Activated T-helper 17 cell treated with anti-CD3 and anti-CD28 coated beads, Interleukin-2, amount 50 U/mL, for 72 hours (primary cell): ENCODE results near the gene MAPKAPK3. TPM values are rescaled to one million over a fixed set of nuclear protein-coding genes. Genes with fewer than 3 reads are reported as not detected.
A peak's percentile ranks its signal among the peaks of the same experiment; 100 is the strongest.

Source experiments
- ATAC-seq: fragments of 150-1000 bp; cut with Tn5 transposase; replicated peaks from 2 replicates; pipeline ENCODE4 v1.10.0; 2021; ENCODE audit warnings: mild to moderate bottlenecking, moderate library complexity
- H3K27ac Mint-ChIP-seq: one replicate; pipeline ENCODE4 v1.8.0; 2022; ENCODE audit warnings: mixed read lengths
- H3K27me3 Mint-ChIP-seq: one replicate; pipeline ENCODE4 v1.8.0; 2022; ENCODE audit warnings: mixed read lengths
- H3K36me3 Mint-ChIP-seq: one replicate; pipeline ENCODE4 v1.8.0; 2022; ENCODE audit warnings: low read depth, mild to moderate bottlenecking, mixed read lengths
- H3K4me1 Mint-ChIP-seq: one replicate; pipeline ENCODE4 v1.8.0; 2022; ENCODE audit warnings: mixed read lengths
- H3K4me3 Mint-ChIP-seq: one replicate; pipeline ENCODE4 v1.8.0; 2022; ENCODE audit warnings: mild to moderate bottlenecking, mixed read lengths
- H3K9me3 Mint-ChIP-seq: one replicate; pipeline ENCODE4 v1.8.0; 2022; ENCODE audit warnings: mixed read lengths
- total RNA-seq, 2 donors: library from RNA; stranded (reverse); gene quantifications; one replicate each; pipeline ENCODE4 v1.2.3, GENCODE V29; 2022

MAPKAPK3 gene
- 100 to 1,000 TPM in 1 of 2 donors, 10 to 100 TPM in 1; 99.8 to 131 TPM for total RNA-seq

DNA sequence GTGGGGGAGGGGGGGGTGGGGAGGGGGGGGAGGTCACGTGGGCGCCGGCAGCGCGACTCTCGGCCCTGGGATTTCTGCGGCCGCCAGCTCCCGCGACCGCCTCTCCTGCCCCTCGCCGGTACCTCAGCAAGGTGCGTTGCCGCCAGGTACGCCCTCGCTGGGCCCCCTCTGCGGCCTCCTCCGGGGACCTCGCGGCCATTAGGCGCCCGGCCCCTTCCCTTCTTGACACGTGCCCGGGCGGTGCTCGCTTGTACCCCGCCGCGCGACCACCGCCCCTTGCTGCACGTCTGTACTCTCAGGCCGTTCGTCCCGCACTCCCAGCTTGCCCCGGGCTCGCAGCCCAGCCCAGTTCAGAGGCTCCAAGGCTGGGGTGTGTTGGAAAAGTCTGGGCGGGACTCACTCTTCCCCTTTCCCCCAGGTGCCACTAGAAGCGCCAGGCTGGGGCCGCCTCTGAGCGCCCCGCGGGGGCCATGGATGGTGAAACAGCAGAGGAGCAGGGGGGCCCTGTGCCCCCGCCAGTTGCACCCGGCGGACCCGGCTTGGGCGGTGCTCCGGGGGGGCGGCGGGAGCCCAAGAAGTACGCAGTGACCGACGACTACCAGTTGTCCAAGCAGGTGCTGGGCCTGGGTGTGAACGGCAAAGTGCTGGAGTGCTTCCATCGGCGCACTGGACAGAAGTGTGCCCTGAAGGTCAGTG is at the start of gene MAPKAPK3:
TSS of gene MAPKAPK3 (plus strand) at position 56 of the 696 bp plus-strand sequence. CDS start at position 471, 415 bp downstream.
- Mint-ChIP-seq H3K4me1 (peaks cover 45% of the 10 kb centered on the region), H3K9me3 (no peaks in the 10 kb centered on the region), H3K36me3 (peaks cover 81% of the 10 kb centered on the region), H3K27me3 (no peaks in the 10 kb centered on the region), H3K4me3 (peak within 1 kb of the TSS; percentile 97), H3K27ac (peak within 1 kb of the TSS; percentile 93)
- ATAC-seq: no peak

DNA sequence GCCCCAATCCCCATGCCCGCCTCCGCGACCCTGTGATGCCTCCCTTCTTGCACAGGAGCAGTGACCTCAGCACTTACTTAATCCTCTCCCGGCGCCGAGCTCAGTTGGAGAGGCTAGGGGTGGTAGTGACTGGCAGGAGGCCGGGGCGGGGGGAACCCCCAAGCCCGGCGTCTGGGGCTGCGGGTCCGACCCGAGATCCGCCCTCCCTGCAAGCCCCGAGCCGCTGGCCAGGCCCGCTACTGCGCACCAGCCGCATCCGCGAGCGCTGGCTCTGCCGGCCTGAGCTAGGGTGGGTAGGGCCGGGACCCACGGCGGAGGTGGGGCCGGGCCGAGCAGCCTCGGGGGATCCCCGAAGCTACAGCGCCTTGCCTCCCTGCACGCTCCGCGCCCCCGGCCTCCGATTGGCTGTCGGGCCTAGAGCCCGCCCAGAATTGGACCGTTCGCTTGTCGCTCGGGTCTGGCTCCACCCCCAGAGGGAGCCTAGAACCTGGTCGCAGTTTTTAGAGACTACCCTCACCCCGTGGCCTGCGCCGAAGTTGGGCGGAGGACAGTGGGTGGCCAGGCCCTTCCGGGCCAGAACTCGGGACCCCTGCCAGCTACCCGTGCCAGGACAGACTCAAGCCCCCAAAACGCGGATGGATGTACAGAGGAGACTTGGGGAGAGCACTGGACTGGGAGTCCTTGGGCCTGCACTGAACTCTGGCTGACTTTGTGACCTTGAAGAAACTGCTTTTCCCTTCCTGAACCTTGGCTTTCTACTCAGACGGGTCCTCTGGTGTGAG is 49.4 kb upstream of the MAPKAPK3 start, which contains the start of gene C3orf18:
TSS of gene C3orf18 (minus strand) at position 362 of the 782 bp plus-strand sequence. CDS start 2,048 bp downstream, outside the sequence.
- peak within 1 kb of the TSS; percentile 92 for H3K27ac Mint-ChIP-seq
- peak; percentile 83 for ATAC-seq
- H3K4me3 Mint-ChIP-seq: peak within 1 kb of the TSS; percentile 93
- peaks cover 27% of the 10 kb centered on the region for H3K4me1 Mint-ChIP-seq
- H3K9me3 Mint-ChIP-seq: no peaks in the 10 kb centered on the region
- H3K36me3 Mint-ChIP-seq: peaks cover 47% of the 10 kb centered on the region
- no peaks in the 10 kb centered on the region for H3K27me3 Mint-ChIP-seq

DNA sequence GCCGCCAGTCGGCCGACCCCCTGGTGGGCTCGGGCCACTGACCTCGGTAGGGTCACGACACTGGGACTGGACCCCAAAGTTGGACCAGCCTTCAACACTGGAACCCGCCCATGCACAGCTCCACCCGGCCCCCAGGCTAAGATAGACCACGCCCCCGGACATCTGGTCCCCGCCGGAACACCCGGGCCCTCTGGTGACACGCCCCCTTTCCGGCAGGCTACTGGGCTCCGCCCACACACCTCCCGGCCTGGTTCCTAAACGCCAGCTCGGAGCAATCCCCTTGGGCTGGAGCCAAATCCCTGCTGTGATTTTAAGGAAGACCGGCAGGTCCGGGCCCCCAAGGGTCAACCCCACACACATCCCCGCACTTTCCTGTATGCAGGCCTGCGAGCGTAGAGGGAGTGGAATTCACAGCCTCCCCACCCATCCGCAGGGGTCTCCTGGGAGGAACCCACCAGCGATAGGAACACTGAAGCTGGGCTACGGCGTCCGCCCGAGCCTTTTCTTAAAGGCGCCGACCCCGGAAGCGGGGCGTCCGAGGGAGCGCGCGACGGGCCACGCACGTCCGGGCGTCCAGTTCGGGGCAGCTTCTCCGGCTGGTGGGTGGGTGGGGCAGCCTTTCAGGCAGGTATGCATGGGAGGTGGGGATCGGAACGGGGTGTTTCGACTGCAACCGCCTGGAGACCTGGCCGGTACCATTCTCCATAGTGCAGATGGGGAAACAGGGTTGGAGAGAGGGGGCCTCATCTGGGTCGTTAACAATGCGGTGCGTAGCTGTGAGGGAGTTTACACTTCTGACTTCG is 47.8 kb upstream of the MAPKAPK3 start, which contains the start of gene HEMK1:
TSS of gene HEMK1 (plus strand) at position 576 of the 803 bp plus-strand sequence. CDS start 1,583 bp downstream, outside the sequence.
- peak within 1 kb of the TSS; percentile 94 for H3K27ac Mint-ChIP-seq
- H3K27me3 Mint-ChIP-seq: no peaks in the 10 kb centered on the region
- no peaks in the 10 kb centered on the region for H3K9me3 Mint-ChIP-seq
- peak; percentile 31 for ATAC-seq
- H3K4me1 Mint-ChIP-seq: peaks cover 35% of the 10 kb centered on the region
- H3K4me3 Mint-ChIP-seq: peak within 1 kb of the TSS; percentile 93
- H3K36me3 Mint-ChIP-seq: peaks cover 63% of the 10 kb centered on the region

DNA sequence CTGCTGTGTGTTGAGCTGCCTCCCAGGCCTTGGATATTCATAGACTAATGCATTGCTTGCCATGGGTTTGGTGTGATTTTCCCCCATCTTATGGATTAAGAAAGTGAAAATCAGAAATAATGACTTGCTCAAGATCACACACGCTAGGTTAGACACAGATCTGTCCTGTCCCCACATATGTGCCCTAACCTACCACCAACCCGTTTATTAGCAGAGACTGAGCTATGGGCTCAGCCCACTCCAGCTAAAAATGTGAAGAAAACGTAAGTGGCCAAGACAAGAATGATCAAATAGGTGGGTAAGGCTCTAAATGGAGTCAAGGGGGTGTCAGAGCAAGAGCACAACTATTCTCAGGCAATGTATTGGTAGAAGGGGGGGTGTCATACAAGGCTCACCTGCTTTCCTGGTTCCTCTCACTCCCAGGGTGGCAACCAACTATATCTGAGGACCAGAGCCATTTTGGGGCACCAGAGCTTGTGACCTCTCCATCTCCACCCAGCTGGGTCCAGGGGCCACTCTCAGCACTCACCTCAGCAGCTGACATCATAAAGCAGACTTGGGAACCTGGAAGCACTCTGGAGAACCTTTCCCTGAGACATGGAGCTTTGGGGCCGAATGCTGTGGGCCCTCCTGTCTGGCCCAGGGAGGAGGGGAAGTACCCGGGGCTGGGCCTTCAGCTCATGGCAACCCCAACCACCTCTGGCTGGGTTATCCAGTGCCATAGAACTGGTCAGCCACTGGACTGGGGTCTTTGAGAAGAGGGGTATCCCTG is 46.3 kb upstream of the MAPKAPK3 start:
- H3K27ac Mint-ChIP-seq: peak overlapping the region; percentile 94
- peaks cover 38% of the 10 kb centered on the region for H3K4me1 Mint-ChIP-seq
- H3K36me3 Mint-ChIP-seq: peaks cover 77% of the 10 kb centered on the region
- H3K4me3 Mint-ChIP-seq: peak overlapping the region; percentile 93
- no peaks in the 10 kb centered on the region for H3K27me3 Mint-ChIP-seq
- no peak for ATAC-seq
- H3K9me3 Mint-ChIP-seq: no peaks in the 10 kb centered on the region

DNA sequence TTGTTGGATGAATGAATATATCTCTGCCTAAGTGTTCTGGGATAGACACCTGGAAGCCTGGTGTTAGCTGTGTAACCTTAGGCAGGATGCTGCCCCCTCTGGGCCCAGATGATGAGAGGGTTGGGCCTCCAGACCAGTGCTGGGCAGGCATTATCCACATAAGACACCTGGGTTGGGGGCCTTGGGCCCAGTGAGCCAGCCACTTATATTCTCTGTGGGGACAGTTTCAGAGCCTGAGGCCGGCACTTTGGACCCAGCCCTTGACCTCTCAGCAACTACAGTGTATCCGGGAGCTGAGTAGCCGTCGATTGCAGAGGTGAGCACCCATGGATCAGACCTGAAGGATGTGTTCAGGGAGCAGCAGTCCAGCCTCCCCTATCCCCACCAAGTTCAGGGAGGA is 45.5 kb upstream of the MAPKAPK3 start:
- Mint-ChIP-seq H3K27me3 (no peaks in the 10 kb centered on the region), H3K4me3 (peak overlapping the region; percentile 93), H3K4me1 (peaks cover 37% of the 10 kb centered on the region), H3K36me3 (peaks cover 85% of the 10 kb centered on the region), H3K9me3 (no peaks in the 10 kb centered on the region), H3K27ac (peak overlapping the region; percentile 94)
- ATAC-seq: no peak

DNA sequence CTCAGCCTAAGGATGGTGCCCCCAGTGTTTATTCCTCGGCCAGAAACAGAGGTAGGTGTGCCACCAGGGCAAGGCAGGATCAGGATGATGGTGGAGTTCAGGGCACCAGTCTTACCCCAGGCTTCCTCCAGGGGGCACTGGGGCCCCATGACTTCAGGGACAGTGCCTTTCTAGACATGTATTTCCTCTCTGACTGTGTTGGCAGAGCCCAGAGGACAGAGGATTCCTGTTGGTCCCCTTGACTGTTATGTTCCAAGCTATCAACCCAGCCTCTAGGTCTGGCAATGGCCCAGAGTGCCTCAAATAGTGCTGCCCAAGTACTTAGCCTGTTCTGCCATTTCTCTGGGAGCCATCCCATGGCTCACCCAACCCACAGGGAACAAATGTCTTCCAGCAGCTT is 44.8 kb upstream of the MAPKAPK3 start:
- H3K36me3 Mint-ChIP-seq: peaks cover 90% of the 10 kb centered on the region
- H3K27me3 Mint-ChIP-seq: no peaks in the 10 kb centered on the region
- H3K9me3 Mint-ChIP-seq: no peaks in the 10 kb centered on the region

DNA sequence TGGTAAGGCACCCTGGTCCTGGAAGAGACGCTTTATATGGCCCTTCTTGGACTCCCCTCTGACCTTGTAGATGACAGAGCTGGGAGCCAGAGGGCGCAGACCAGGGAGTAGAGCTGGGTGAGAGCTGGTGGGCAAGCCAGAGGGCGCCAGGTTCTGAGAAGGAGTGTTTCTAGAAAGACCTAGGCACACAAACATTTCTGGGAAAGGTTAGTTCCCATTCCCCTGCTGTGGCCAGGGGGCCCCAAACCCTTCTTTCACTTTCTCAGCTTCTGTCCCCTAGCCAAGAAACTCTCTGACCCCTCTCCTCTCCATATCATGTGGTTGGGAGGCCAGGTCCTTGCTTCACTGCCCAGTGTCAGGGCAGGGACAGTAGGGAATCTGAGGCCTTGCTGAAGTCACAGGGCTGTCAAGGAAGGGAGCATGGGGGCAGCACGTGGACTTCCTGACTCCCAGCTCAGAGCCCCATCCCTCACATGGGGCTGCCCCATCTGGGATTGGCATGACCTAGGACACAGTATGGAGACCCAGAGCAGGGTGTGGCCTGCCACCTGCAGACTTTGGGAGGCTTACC is 44.1 kb upstream of the MAPKAPK3 start:
- peaks cover 93% of the 10 kb centered on the region for H3K36me3 Mint-ChIP-seq

More for the DNA sequence above, 44.8 kb upstream of the MAPKAPK3 start:
- peak overlapping the region; percentile 93 for H3K4me3 Mint-ChIP-seq
- H3K27ac Mint-ChIP-seq: peak overlapping the region; percentile 94
- H3K4me1 Mint-ChIP-seq: peaks cover 36% of the 10 kb centered on the region
- ATAC-seq: peak; percentile 21

DNA sequence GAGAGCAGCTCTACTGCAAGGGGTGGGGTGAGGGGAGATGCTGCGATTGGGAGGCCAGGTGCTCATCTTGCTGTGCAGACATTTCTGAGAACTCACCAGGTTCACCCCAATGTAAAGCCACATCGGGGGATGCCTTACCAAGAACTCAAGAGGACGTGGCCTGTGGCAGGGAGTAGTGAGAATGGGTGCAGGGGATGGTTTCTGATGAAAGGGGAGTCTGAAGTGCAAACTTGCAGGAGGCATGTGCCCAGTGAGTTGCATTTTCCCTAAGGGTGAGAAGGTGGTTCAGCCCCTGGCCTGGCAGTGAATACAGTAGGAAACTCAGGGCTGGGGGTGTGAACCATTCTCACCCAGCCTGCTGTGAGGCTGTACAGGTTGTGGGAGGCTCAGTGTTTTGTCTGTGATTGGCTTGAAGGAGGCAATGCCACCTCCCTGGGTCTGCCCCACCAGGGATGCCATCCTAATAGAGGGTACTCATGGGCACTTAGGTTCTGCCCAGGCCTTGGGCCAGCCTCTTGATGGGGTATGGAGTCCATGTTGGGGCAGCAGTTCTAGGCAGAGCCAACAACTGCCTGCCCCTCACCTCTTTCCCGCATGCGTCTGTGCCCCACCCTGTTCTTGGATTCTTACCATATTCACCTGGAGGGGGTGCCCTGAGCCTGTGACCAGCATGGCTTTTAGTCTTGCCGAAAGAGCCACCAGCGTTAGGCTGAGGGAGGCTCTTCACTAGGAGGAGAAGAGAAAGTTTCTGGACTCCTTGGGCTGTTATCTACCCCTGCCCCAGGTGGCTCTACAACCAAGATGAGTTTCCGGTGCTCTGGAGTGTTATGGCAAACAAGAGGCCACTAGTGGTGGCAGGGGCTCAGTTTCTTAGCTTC is 43.1 kb upstream of the MAPKAPK3 start:
- peak; percentile 51 for ATAC-seq
- H3K36me3 Mint-ChIP-seq: peaks cover 96% of the 10 kb centered on the region
- peak overlapping the region; percentile 93 for H3K4me3 Mint-ChIP-seq
- H3K4me1 Mint-ChIP-seq: peaks cover 34% of the 10 kb centered on the region
- H3K27me3 Mint-ChIP-seq: no peaks in the 10 kb centered on the region
- H3K27ac Mint-ChIP-seq: peak overlapping the region; percentile 94
- H3K9me3 Mint-ChIP-seq: no peaks in the 10 kb centered on the region

More for the DNA sequence above, 44.1 kb upstream of the MAPKAPK3 start:
- Mint-ChIP-seq H3K4me1 (peaks cover 33% of the 10 kb centered on the region), H3K4me3 (peak overlapping the region; percentile 93), H3K27ac (peak overlapping the region; percentile 94), H3K9me3 (no peaks in the 10 kb centered on the region), H3K27me3 (no peaks in the 10 kb centered on the region)
- ATAC-seq: peak; percentile 31

DNA sequence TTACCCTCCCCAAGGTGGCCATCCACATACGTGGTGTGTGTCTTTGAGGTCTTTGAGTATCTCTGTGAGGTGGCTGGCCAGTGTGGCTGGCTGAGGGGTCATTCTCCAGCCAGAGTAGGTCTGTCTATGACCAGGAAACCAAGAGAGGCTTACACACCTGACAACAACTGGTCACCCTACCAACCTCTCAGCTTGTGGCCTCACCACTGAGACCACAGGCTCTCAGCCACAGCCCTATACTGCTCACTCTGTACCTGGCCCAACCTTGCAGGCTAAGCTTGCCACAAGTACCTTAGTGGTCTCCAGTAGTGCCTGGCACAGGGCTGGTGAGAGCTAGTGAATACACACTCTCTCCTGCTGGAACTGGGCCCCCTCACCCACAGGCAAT is 42.5 kb upstream of the MAPKAPK3 start:
- peaks cover 96% of the 10 kb centered on the region for H3K36me3 Mint-ChIP-seq
- H3K4me1 Mint-ChIP-seq: peaks cover 38% of the 10 kb centered on the region
- ATAC-seq: peak; percentile 20
- no peaks in the 10 kb centered on the region for H3K27me3 Mint-ChIP-seq
- peak overlapping the region; percentile 94 for H3K27ac Mint-ChIP-seq
- H3K4me3 Mint-ChIP-seq: peak overlapping the region; percentile 93
- no peaks in the 10 kb centered on the region for H3K9me3 Mint-ChIP-seq

DNA sequence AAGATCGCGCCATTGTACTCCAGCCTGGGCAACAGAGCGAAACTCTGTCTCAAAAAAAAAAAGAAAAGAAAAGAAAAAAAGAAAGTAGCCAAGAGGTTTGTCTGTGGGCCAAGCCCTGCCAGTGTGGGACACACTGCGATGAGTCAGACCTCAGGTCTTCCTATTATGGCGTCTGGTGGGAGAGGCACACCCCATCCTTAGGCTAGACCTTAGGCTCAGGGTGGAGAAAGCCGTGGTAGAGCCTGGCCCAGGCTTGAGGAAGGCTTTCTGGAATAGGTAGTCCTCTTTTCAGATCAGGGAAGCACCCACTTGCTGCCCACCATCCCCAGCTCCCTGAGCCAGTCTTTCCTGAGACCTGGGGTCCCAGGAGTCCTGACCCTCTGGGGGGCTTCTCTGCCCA is 41.6 kb upstream of the MAPKAPK3 start:
- peak overlapping the region; percentile 93 for H3K4me3 Mint-ChIP-seq
- no peaks in the 10 kb centered on the region for H3K9me3 Mint-ChIP-seq
- no peak for ATAC-seq
- H3K27me3 Mint-ChIP-seq: no peaks in the 10 kb centered on the region
- H3K36me3 Mint-ChIP-seq: peaks cover 96% of the 10 kb centered on the region
- peaks cover 37% of the 10 kb centered on the region for H3K4me1 Mint-ChIP-seq
- H3K27ac Mint-ChIP-seq: peak overlapping the region; percentile 94

DNA sequence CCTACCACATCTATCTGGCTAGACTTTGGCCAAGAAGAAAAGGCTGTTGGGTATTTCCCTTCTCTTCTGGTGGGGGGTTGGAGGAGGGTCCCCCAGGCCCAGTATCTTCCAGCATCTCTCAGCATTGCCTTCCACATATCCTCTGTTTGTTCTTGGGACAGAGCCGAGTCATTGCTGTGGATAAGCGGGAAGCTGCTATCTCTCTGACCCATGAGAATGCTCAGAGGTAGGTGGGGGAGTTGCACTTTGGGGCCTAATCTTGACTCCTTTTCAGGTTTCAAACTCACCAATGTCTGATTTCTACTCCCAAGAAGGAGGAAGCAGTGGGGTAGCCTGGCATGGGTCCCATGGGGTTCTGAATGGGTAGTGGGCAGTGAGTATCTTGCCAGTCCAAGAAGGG is 39.6 kb upstream of the MAPKAPK3 start:
- Mint-ChIP-seq H3K4me1 (peaks cover 25% of the 10 kb centered on the region), H3K4me3 (no peak overlapping the region), H3K27me3 (no peaks in the 10 kb centered on the region), H3K36me3 (peaks cover 96% of the 10 kb centered on the region), H3K9me3 (no peaks in the 10 kb centered on the region), H3K27ac (no peak overlapping the region)
- ATAC-seq: no peak

DNA sequence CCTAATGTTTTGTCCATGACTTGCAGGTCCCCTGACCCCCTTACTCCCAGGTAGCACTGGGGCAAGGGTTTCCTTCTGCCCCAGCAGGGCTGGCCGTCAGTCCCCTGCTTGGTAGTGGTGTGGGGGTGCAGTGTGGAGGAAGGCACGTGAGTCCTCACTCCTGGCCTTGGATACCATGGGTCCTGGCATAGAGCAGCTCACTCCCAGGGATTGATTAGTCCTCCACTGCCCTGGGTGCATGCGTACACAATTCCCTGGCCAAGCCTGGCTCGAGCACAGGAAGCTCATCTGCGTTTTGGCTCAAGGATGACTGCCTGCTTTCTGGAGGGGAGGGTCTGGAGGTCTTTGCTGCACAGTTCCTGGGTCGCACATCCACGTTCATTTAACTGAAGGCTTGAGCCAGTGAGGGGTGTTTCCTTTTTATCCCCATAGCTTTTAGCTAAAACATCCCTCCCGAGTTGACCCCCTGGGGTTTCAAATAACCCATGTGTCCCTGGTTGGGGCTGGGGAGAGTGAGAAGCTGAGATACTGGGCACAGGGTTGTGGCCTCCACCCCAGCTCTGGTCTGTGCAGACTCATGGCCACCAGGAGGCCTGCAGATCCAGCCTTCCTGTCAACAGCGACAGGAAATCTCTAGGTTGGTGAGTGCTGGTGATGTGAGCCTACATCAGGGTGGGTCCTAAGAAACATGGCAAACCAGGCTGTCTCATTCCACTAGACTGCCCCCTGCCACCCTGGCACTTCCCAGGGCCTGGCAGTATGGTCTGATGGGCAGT is 36.1 kb upstream of the MAPKAPK3 start:
- Mint-ChIP-seq H3K9me3 (no peaks in the 10 kb centered on the region), H3K4me1 (peaks cover 25% of the 10 kb centered on the region), H3K27ac (no peak overlapping the region), H3K36me3 (peaks cover 86% of the 10 kb centered on the region), H3K4me3 (no peak overlapping the region), H3K27me3 (no peaks in the 10 kb centered on the region)
- ATAC-seq: no peak
